ENCODE measurements around the gene B3GALNT1.

Gene B3GALNT1

GRCh38 chr3:161070980-161071663, 34.0 kb downstream of the B3GALNT1 start:
- no peak overlapping the region for H3K4me3 ChIP-seq (ENCODE audit: control insufficient read depth, low read depth, low read length)
- no peak for DNase-seq (ENCODE audit: low read depth)
- TF ChIP-seq CTCF (conservative IDR thresholded peaks at IDR 0.05; ENCODE audit: control insufficient read depth, insufficient read depth, low read depth, low read length) = no peak

GRCh38 chr3:161070252-161070930, 34.8 kb downstream of the B3GALNT1 start:
- no peak for TF ChIP-seq CTCF (conservative IDR thresholded peaks at IDR 0.05; ENCODE audit: control insufficient read depth, insufficient read depth, low read depth, low read length)
- no peak for DNase-seq (ENCODE audit: low read depth)
- H3K4me3 ChIP-seq (ENCODE audit: control insufficient read depth, low read depth, low read length) = no peak overlapping the region

GRCh38 chr3:161069511-161070251, 35.5 kb downstream of the B3GALNT1 start:
- peak; percentile 82 for DNase-seq (ENCODE audit: low read depth)
- no peak overlapping the region for H3K4me3 ChIP-seq (ENCODE audit: control insufficient read depth, low read depth, low read length)
- TF ChIP-seq CTCF (conservative IDR thresholded peaks at IDR 0.05; ENCODE audit: control insufficient read depth, insufficient read depth, low read depth, low read length) = no peak

- no peak overlapping the region for H3K4me3 ChIP-seq (ENCODE audit: control insufficient read depth, low read depth, low read length)
- DNase-seq (ENCODE audit: low read depth) = no peak
- TF ChIP-seq CTCF (conservative IDR thresholded peaks at IDR 0.05; ENCODE audit: control insufficient read depth, insufficient read depth, low read depth, low read length) = no peak
Observed at GRCh38 chr3:161067335-161067734, 37.8 kb downstream of the B3GALNT1 start.

GRCh38 chr3:161066930-161067329, 38.2 kb downstream of the B3GALNT1 start:
- H3K4me3 ChIP-seq (ENCODE audit: control insufficient read depth, low read depth, low read length) = no peak overlapping the region
- no peak for DNase-seq (ENCODE audit: low read depth)
- no peak for TF ChIP-seq CTCF (conservative IDR thresholded peaks at IDR 0.05; ENCODE audit: control insufficient read depth, insufficient read depth, low read depth, low read length)

- no peak for DNase-seq (ENCODE audit: low read depth)
- TF ChIP-seq CTCF (conservative IDR thresholded peaks at IDR 0.05; ENCODE audit: control insufficient read depth, insufficient read depth, low read depth, low read length) = no peak
- no peak overlapping the region for H3K4me3 ChIP-seq (ENCODE audit: control insufficient read depth, low read depth, low read length)
Observed at GRCh38 chr3:161064413-161064812, 40.7 kb downstream of the B3GALNT1 start.
